ENCODE measurements around the gene TTC38.

Gene TTC38

GRCh38 chr22:46335201-46336118 is 67.7 kb downstream of the TTC38 start, which contains the start of gene TRMU:
Gene TRMU, plus strand, starts transcription at chr22:46335714. Its CDS starts 51 bp downstream, at chr22:46335765.
- DNase-seq = peak; percentile 67

DNA sequence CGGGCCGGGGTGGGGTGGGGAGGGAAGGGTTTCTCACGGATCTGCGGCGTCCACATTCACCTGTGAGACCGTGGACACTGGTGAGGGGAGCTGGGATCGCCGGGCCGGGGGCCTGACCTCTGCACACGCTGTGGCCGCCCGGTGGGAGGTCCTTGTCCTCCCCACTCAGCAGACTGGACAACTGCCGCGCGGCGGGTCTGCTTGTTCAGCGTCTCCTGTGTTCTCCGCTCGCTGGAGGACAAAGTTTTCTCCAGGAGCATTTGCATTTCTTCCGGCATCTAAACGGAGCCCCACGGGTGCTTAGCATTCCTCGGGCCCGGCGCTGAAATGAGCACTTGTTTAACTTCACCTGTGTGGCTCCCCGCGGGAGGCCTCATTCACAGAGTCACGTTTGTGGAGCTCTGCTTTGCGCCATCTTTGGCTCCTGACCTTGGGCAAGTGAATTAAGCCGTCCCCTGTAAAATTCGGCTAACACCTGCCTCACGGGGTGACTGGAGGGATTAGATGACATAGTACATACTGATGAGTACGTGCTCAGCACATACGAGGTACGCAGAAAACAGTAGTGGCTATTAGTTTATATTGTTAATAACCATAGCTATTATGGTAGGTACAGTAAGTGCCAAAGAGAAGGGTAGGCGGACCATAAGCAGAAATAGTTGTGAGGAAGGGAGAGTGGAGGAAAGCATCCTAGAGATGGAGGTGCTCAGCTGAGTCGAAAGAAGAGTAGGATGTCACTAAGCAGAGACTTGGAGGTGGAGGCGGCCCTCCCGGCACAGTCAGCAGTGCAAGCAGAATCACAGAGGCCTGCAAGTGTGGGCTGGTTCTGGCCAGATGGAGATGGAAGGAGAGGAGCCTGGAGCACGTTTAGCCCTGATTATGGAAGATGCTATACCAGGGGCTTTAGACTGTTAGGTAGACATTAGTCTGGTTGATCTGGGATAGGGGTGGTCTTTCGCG is 68.6 kb downstream of the TTC38 start:
- no peak for DNase-seq

- no peak for DNase-seq
Measured at GRCh38 chr22:46337870-46338269, 70.1 kb downstream of the TTC38 start.

DNA sequence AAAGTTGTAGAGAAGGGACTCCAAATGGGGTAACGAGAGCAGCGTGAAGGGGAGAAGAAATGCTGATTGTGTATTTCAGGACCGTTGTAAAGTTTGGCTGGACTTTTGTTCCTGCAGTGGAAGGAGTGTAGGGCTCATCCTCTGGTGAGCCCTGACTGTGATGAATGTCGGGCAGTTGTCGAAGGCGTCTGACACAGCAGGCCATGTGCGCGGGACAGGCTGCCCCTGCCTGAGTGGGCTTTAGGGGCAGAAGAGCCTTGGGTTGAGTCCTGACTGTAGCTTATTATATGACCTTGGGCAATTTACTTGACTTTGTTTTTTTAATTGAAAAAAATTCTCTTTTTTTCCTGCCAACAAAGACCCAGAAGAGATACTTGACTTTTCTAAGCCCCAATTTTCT is 70.8 kb downstream of the TTC38 start:
- DNase-seq = no peak

- no peak for DNase-seq
Measured at GRCh38 chr22:46339956-46340355, 72.1 kb downstream of the TTC38 start.

GRCh38 chr22:46340676-46341075 is 72.9 kb downstream of the TTC38 start:
- DNase-seq = no peak

Data from NCI-H1105 treated with DMSO at 0.1 percent for 48 hours (cell line).